Neural crest cell (in vitro differentiated cells): ENCODE results near the gene FAM83F. TPM values are rescaled to one million over a fixed set of nuclear protein-coding genes. Genes with fewer than 3 reads are reported as not detected.

Experiments used
- DNase-seq: peaks from one replicate; pipeline ENCODE4 v3.0.0; 2021; ENCODE audit warnings: low read depth, mixed read lengths, low spot score
- H3K27ac Mint-ChIP-seq: one replicate; pipeline ENCODE4 v1.8.0; 2021; ENCODE audit warnings: mild to moderate bottlenecking, mixed read lengths; ENCODE audit not compliant: unreplicated experiment
- H3K27me3 Mint-ChIP-seq: 2 replicates; pipeline ENCODE4 v1.8.0; 2021; ENCODE audit warnings: low read depth, mild to moderate bottlenecking, mixed read lengths
- H3K36me3 Mint-ChIP-seq: 2 replicates; pipeline ENCODE4 v1.8.0; 2021; ENCODE audit warnings: low read depth, mild to moderate bottlenecking, mixed read lengths
- H3K4me1 Mint-ChIP-seq: 2 replicates; pipeline ENCODE4 v1.8.0; 2021; ENCODE audit warnings: mixed read lengths
- H3K4me3 Mint-ChIP-seq: one replicate; pipeline ENCODE4 v1.8.0; 2021; ENCODE audit warnings: mild to moderate bottlenecking, mixed read lengths
- H3K9me3 Mint-ChIP-seq: 2 replicates; pipeline ENCODE4 v1.8.0; 2021; ENCODE audit warnings: mixed read lengths
- CTCF ChIP-seq: fragments of 200-600 bp; sonication (generic); conservative IDR thresholded peaks from 2 replicates; pipeline ENCODE4 v1.5.0; 2021; ENCODE audit warnings: antibody characterized with exemption, mild to moderate bottlenecking
- total RNA-seq: library from RNA; stranded (reverse); gene quantifications from 2 replicates; pipeline ENCODE4 v1.2.1, GENCODE V29; 2021

Gene FAM83F
- total RNA-seq, 1 donor from 2014 or later = 3.1 TPM

GRCh38 chr22:40077646-40078016 is 82.9 kb downstream of the FAM83F start:
- TF ChIP-seq CTCF = no peak
- Mint-ChIP-seq H3K27ac (no peak overlapping the region), H3K9me3 (no peaks in the 10 kb centered on the region), H3K36me3 (no peaks in the 10 kb centered on the region), H3K27me3 (peaks cover 10% of the 10 kb centered on the region), H3K4me1 (no peaks in the 10 kb centered on the region), H3K4me3 (no peak overlapping the region)
- no peak for DNase-seq

- Mint-ChIP-seq H3K36me3 (no peaks in the 10 kb centered on the region), H3K4me3 (no peak overlapping the region), H3K9me3 (no peaks in the 10 kb centered on the region), H3K27me3 (peaks cover 11% of the 10 kb centered on the region), H3K4me1 (no peaks in the 10 kb centered on the region), H3K27ac (no peak overlapping the region)
- no peak for DNase-seq
- TF ChIP-seq CTCF = no peak
Measured at GRCh38 chr22:40081662-40082061, 86.9 kb downstream of the FAM83F start.

- no peak for TF ChIP-seq CTCF
- DNase-seq = no peak
- Mint-ChIP-seq H3K27me3 (peaks cover 7% of the 10 kb centered on the region), H3K4me3 (no peak overlapping the region), H3K9me3 (no peaks in the 10 kb centered on the region), H3K36me3 (no peaks in the 10 kb centered on the region), H3K27ac (no peak overlapping the region), H3K4me1 (no peaks in the 10 kb centered on the region)
Measured at GRCh38 chr22:40082184-40082583, 87.4 kb downstream of the FAM83F start.

- Mint-ChIP-seq H3K4me3 (no peak overlapping the region), H3K36me3 (no peaks in the 10 kb centered on the region), H3K27me3 (peaks cover 5% of the 10 kb centered on the region), H3K4me1 (no peaks in the 10 kb centered on the region), H3K9me3 (no peaks in the 10 kb centered on the region), H3K27ac (no peak overlapping the region)
- DNase-seq = no peak
- TF ChIP-seq CTCF = no peak
Measured at GRCh38 chr22:40083794-40084193, 89.0 kb downstream of the FAM83F start.

GRCh38 chr22:40084246-40084645 is 89.5 kb downstream of the FAM83F start:
- no peak for TF ChIP-seq CTCF

GRCh38 chr22:40088818-40089217 is 94.1 kb downstream of the FAM83F start:
- Mint-ChIP-seq H3K9me3 (peaks cover 3% of the 10 kb centered on the region), H3K27me3 (peaks cover 10% of the 10 kb centered on the region), H3K36me3 (no peaks in the 10 kb centered on the region), H3K4me1 (no peaks in the 10 kb centered on the region), H3K4me3 (no peak overlapping the region), H3K27ac (no peak overlapping the region)
- DNase-seq = no peak
- no peak for TF ChIP-seq CTCF

More at GRCh38 chr22:40084246-40084645, 89.5 kb downstream of the FAM83F start:
- H3K27ac Mint-ChIP-seq = no peak overlapping the region
- no peaks in the 10 kb centered on the region for H3K4me1 Mint-ChIP-seq
- no peak for DNase-seq
- H3K9me3 Mint-ChIP-seq = no peaks in the 10 kb centered on the region
- H3K4me3 Mint-ChIP-seq = no peak overlapping the region
- H3K27me3 Mint-ChIP-seq = peaks cover 5% of the 10 kb centered on the region
- no peaks in the 10 kb centered on the region for H3K36me3 Mint-ChIP-seq
